Measurements from ENCODE around the gene SH3BGR.

DNA sequence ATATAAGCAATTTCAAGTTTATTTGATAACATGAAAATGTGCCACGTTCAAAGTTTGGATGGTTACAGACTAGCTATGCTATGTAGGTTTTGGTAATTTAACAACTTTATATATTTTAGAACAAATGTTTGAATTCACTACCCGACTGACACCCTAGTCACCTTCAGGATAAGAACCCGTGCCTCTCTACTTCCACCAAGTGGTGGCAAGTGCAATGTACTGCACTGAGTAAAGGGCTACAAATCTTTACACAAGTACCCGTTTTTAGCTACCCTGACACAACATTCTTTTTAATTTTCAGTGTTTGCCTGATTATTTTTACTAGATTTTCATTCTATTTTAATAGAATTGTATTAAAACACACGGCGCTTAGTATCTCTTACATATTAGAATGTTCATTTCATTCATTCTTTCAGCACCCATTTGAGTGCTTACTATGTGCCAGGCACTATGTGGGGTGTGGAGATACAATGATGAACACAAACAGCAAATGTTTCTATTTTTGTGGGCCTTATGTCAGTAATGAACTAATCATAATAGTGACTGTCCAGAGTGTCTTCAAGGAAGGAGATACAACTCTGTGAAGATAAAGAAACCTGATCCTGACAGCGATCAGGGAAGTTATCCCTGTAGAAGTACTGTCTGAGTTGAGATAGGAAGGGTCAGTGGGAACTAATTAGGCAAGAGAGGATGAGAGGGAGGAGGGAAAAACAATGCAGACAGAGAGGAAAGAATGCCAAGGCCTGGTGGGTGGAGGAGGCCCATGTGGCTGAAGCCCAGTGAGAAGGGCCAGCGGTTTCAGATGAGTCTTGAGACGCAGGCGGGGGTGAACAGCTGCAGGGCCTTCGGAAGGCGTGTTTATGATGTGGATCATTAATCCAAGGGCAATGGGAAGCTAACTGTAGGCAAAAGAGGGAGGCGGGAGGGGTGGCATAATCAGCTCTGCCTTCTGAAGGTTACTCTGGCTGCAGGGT lies 10.0 kb upstream of the SH3BGR start:
- TF ChIP-seq CTCF (IDR thresholded peaks at IDR 0.05) (peak; percentile 12 to 73 (median 58)), POLR2A (IDR thresholded peaks at IDR 0.05) (no peak)

All from esophagus squamous epithelium (tissue), 4 donors.